Stimulated activated CD4-positive, alpha-beta T cell treated with anti-CD3 and anti-CD28 coated beads, Interleukin-15, amount 100 ng/mL, for 48 hours (primary cell): ENCODE data around the gene LRRC8D.

ENCODE experiments used
- DNase-seq, 2 donors: peaks; one replicate each; pipeline ENCODE4 v3.0.0-alpha.2; 2020; ENCODE audit warnings: low read depth in 2 of 2

Gene LRRC8D

DNA sequence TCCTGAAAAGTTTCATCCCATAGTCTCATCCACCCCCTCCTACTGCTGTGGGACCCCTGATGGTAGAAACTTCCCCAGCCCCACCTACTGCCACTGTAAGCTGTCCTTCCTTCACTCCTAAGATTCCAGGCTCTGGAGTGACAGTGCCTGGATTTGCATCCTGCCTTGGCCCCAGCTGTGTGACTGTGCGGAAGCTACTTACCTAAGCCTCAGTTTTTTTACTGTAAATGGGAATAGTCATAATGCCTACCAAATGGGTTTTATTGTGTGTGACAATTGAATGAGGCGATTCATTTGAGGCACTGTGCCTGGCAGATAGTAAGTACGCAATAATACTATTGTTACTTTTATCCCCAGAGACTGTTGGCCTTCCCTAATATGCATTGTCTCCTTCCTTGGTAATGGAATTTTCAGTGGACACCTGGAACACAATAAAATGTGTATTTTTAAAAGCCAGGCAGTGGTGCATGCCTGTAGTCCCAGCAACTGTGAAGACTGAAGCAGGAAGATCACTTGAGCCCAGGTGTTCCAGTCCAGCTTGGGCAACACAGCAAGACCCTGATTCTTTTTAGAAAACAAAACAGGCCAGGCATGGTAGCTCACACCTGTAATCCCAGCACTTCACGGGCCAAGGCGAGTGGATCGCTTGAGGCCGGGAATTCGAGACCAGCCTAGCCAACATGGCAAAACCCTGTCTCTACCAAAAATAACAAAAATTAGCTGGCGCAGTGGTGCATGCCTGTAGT is 119.0 kb downstream of the LRRC8D start:
- DNase-seq, result no peak

DNA sequence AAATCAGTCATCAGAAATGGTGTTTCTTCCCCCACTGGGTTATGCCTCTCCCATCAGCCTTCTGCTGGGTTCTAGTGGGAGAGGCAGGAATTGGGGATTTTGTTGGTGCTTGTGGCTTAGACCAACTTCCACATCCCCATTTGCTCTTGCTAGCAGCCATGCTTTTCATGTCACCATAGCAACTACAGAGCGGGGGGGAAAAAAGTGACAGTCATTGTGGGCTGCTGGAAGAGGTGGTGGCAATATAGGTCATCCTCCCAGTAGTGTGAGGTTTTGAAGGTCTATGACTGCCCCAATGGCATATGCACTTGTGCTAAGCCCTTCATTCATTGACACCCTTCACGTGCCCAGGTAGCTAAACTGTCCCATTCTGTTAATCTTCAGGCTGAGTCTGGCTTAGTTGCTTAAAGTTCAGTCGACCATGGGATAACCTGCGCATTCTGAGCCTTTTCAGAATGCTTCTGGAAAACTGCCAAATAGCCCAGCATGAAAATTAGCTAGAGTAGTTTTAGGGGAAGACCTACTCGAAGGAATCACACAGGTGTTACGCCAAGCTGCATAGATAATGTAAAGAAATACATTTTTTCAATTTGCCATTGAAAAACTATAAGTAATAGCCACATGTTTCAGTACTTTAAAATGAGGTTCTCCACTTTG is 120.4 kb downstream of the LRRC8D start:
- DNase-seq, result no peak

DNA sequence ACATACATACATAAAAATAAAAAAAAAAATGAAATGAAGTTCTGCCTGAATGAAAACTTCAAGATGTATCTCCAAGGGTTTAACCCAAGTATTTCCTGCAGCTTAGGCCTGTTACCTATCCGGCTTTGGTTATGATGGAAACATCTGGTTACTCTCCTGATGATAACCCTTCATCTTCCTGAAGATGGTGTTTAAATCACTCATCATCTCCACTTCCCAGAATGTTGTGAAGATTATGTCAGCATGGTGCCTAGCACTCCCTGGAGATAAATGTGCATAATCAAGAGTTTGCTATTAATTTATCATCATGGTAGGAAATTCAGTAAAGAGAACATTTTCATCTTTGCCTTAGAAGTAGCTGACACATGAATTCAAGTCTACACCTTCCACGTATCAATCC is 121.2 kb downstream of the LRRC8D start:
- DNase-seq, result no peak

DNA sequence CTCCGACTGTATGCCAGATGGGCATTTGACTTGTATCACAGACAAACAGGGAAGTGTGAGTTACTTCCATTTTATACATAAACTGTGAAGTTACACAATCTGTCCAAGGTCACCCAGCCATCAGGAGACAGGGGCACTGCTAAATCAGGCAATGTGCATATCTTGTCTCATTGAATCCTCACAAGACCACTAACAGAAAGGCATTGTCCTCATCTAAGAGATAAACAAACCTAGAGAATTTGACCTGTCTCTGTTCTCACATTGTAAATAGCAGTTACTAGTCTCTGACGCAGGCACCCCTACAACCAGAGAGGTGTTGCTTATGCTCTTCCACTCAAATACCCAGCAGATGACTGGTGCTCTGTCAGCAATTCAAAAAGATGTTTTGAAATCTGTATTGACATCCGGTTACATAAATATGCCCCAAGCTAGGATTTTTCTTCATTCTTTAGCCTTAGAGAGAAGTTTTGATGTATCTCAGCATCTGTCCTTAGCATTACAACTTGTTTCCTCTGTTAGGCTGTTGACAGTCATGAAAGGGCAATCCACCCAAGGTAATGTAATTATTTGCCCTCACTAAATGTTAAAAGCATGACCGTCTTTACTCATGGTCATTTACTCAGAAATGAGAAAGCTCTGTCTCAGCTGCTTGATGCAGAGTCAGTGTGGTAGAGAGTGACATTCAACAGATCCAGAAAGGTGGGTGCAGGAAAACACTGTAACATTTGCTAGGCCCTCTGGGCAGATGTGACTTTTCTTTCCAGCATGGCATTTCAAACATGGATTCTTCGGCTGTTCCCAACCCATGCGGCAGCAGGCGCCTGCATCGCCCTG is 122.2 kb downstream of the LRRC8D start:
- no peak for DNase-seq

DNA sequence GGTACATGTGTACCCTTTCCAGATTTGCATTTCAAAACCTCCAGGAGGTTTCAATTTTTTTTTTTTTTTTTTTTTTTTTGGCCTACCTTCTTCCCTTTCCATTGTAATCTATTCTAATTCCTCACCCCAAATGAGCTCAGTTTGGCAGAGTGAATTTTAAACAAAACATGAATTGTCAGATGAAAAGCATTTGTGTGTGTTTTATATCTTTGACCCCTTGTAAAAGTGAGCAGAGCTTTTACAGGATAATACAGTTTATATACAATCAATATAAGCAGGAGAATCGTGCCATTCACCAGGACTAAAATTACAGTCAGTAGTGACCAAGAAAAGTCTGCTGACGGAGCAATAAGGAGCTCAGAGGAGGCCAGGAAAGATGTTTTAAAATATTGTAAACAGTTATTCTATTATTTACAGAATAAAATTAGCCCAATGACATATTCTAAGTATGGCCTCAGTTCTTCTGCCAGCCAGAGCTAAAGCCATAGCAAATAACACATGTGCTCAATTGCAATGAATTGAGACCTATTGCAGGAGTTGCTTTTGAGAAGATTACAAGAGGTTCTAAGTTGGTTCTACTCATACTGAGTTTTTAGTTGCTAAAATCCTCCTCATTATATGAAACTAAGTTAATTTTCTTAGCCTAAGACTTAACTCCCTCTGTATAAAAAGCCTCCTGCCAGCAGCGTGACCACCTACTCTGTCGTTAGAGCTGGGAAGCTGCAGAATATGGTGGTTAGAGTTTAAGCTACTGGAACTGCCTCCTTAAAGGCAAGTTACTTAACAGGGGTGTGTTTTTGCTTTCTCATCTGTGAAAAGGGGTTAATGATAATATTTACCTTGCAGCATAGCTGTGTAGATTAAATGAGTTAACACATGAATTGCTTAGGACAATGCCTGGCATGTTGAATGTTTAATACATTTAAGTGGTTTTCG is 123.3 kb downstream of the LRRC8D start:
- DNase-seq, result no peak

DNA sequence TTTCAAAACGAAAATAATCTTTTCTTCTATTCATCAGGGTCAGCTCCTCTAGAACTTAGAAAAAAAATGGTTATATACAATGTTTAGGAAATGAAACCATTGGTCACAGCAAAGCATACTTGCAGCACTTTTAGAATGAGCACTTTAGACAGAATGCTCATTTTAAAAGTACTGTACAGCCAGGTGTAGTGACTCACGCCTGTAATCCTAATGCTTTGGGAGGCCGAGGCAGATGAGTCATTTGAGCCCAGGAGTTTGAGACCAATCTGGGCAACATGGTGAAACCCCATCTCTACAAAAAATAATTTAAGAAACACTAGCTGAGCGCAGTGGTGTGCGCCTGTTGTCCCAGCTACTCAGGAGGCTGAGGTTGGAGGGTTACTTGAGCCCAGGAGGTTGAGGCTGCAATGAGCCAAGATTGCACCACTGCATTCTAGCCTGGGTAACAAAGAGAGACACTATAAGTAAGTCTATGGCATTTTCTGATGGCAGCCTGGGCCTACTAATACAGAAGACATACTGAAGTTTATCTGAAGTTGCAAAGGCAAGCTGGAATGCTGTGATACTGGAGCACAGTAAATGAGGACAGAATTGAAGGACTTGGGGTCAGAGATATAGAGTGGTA is 125.1 kb downstream of the LRRC8D start:
- DNase-seq, result no peak

DNA sequence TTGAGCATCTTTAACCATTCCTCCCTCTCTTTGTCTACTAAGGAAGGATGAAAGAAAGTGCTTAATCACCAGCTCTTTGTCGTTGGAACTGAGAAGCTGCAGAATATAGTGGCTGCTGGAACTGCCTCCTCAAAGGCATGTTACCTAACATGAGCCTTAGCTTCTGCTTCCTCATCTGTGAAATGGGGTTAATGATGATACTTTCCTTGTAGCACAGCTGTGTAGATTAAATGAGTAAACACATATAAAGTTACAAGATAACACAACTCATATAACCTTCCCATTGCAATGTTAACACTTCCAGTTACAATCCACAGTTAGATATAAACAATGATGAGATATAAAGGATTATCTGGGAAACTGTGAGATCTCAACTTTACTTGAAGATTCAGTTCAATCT is 125.7 kb downstream of the LRRC8D start:
- DNase-seq, result no peak

DNA sequence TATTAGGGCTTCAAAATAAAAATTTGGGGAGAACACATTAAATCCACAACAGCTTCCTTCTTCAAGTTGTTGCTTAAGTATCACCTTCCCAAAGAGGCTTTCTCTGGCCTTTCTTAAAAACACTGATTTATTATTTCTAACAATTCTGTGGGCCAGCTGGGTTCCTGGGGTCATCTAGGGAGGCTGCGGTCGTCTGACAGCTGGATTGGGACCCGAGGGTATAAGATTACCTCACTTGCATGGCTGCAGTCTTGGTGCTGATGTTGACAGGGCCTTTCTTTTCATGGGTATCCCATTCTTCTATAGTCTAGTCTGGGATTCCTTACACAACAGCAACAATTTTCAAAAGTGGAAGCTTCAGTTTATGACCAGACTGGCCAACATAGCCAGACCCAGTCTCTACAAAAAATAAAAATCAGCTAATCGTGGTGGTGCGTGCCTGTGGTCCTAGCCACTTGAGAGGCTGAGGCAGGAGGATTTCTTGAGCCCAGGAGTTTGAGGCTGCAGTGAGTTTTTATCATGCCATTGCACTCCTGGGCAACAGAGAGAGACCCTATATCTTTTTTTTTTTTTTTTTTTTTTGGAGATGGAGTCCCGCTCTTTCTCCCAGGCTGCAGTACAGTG is 128.0 kb downstream of the LRRC8D start:
- no peak for DNase-seq

DNA sequence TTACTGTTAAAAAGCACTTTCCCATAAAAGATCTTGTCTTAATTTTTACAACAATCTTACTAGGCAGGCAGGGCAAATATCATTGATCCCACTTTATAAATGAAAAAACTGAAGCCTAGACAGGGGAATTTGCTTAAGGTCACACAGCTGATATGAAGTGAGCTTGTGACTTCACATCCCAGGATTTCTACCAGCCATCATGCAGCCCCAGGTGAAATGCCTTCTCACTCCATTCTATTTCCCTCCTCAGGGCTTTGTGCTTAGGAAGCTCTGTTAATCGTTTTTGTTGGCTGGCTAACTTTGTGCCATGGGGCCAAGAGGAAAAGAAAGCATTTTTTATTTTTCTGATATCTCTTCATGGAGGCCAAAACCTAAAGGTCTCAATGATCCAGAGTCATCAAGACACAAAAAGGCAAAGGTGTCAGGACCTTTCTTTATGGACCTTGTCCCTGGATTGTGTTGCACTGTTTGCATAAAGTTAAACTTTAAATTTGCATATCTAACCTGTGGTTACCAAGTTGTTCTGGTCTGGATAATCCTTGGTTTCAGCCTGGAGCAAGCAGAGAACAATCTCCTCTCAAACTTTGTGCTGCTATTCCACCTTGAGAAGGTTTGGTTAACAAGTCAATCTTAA is 129.3 kb downstream of the LRRC8D start:
- DNase-seq, result no peak

DNA sequence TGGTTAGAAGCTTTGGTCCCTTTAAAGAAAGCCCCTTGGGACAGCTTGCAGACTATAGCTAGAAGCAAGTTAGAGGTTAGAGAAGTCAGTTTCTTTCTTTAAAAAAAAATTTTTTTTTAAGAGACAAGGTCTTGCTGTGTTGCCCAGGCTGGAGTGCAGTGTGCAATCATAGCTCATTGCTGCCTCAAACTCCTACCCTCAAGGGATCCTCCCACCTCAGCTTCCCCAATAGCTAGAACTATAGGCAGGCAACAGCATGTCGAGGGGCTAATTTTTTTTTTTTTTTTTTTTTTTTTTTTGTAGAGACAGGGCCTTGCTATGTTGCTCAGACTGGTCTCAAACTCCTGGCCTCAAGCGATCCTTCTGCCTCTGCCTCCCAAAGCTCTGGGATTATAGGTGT is 129.9 kb downstream of the LRRC8D start:
- no peak for DNase-seq

DNA sequence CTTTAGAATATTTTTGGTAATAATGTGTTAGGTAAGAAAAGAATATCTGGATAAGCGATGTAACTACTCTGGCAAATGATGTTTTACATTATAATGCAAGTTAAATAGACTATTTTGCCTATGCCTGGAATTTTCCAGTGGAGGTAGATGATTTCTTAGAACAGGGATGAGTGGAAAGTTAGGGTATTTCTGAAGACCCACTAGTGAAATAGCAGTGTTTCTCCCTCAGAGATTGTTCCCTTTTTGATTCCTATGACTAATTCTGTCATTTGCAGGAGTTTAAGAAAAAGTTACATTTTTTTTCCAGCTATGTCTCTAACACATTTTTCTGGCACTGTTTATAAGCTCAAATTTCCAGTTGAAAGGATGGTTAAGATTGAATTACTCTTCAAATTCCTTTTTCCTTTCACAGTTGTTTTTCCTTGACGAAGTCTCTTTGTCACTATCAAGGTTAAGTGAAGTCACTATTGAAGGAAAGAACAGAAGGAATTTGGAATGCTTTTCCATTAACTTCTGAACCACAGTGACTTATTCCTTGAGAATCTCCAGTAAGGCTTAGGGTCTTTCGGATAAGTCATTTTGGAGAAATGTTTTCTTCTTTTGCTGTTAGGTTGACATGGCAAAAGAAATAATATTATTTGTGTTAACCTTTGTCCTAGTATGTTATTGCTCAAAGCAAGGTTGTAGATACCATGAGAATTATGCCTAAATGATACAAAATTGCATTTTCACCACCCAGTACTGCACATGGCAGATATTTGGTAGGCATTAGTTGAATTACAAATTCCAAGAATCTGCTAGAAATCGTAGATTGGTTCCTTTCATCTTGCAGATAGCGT is 131.2 kb downstream of the LRRC8D start:
- DNase-seq, result no peak

DNA sequence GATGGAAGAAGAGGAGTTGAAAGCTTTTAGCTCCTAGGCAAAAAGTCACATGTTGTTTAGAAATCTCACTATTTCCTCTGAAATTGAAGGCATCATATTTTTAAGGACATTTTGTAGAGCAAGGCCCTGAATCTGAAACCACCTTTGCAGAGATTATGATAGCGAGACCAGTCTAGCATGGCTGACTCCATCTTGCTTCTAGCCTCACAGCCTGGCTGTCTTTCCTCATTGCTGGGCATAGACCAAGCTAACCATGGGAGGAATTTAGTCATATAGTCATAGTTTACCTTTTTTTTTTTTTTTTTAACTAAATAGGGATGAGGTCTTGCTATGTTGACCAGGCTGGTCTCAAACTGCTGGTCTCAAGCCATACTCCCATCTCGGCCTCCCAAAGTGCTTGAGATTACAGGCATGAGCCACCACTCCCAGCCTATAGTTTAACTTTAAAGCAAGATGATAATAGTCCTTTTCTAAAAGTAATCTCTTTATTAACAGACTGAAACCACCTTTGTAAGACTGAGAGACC is 131.8 kb downstream of the LRRC8D start:
- no peak for DNase-seq

DNA sequence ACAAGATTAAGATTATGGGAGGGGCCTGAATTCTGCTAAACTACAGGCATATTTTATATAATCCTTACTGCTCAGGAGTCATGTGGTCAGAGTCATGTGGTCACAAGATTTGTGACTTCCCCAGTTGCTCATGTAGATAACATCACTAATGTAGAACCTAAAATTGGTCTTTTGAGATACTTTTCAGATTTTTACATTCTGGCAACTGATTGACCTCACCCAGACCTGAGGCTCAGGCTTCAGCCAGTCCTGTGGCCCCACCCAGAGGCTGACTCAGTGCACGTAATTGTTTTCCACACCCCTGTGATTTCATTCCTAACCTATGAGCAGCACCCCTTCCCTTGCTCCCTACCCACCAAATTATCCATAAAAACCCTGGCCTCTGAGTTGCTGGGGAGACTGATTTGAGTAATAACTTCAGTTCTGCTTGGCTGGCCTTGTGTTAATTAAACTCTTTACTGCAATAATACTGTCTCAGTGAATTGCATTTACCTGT is 132.3 kb downstream of the LRRC8D start:
- peak; percentile 14 to 20 for DNase-seq

DNA sequence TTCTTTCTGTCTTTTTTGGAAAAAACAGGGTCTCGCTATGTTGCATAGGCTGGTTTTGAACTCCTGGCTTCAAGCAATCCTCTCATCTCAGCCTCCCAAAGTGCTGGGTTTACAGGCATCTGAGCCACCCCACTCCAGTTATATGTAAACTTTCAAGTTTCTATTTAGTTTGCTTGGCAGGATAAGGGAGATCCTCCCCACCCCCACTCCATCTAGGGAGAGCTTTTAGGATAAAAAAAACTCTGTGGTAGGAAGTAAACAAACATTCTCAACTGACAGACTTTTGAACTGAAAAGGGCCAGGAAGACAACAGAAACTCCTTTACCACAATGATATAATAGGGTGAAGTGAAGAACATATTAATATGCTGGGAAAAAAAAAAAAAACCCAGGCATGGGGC is 133.1 kb downstream of the LRRC8D start:
- DNase-seq, result no peak

DNA sequence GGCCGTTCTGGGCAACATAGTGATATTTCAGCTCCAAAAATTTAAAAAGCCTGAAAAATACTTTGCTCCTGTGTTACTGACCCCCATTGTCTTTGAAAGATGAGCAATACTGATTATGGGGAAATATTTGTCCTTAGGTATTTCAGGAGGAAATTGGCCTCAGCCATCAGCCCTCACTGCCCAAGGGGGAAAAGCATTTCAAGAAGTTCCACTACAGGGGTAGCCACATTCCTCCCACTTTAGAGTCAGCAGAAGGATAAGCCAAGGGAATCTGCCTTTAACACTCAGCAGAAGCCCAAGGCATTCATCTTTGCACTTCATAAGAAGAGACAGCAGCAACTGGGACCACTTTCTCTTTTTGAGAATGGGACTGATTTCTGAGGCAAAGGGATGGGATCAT is 133.6 kb downstream of the LRRC8D start:
- DNase-seq, result no peak

DNA sequence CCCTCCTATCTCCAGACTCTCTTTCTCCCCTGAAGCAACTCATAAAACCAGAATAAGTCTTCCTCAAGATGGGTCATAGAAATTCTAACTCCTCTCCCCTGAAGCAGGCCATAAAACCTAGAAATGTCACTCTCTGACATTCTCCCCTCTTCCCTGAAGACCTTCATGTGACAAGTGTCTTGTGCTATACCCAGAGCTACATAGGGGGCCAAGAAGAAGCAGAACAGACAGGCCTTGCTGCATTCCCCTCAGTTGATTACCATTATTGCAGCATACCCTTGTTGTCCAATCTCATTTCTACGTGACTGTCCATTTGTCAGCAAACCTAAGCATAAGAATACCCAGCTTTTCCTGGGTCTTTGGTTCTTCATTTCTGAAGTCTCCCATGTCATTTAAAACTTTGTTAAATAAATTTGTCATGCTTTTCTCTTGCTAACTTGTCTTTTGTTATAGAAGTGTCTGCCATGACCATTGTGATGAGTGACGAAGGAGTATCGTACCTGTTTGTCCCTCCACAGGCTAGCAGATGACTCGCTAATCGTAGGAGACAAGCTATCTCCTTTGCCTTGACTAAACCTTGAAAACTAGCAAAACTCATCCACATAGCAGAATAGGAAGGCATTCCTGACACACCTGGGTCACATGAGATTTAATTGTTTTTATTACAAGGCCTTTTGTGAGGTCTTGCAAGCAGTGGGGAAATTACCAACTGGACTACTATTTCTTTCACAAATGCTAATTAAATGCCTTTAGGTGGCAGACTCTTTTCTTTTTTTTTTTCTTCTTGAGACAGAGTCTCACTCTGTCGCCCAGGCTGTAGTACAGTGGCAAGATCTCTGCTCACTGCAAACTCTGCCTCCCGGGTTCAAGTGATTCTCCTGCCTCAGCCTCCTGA is 134.7 kb downstream of the LRRC8D start:
- DNase-seq, result no peak

DNA sequence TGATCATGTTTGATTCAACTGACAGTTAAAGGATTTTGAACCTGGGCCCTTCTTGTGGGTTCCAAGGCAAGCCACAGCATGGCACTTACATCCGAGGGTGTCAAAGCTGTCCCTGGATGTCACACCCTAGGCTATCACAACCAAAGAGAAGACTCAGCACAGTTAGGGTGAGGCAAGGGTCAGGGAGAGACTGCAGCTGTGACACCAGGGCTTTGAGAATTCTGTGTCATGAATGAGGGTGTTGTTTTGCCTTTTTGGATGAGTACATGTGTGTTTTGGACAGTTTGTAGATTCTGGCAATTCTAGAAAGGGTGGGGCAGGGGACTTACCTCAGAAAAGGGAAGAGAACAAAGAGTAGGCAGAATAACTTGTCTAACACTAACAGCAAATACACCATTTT is 136.3 kb downstream of the LRRC8D start:
- no peak for DNase-seq
